Suprapubic skin (tissue), 4 donors: Measurements from ENCODE around the gene POTEF.
"Not testable (repeated sequence)": the region's sequence is repeated elsewhere in the genome, so short reads cannot be mapped to it uniquely, and the experiment has no call there.

Source experiments
- EP300 ChIP-seq: sonication (generic); formaldehyde crosslinking; IDR thresholded peaks from one replicate; pipeline ENCODE4 v1.6.1; 2017; ENCODE audit warnings: antibody characterized with exemption
- POLR2A ChIP-seq, 2 donors: fragments of 450-650 bp; IDR thresholded peaks; one replicate each; pipeline ENCODE4 v1.6.1; 2017; ENCODE audit warnings: antibody characterized with exemption in 2 of 2, mild to moderate bottlenecking in 2 of 2, moderate library complexity in 2 of 2
- POLR2AphosphoS5 ChIP-seq, 3 donors: sonication (generic); formaldehyde crosslinking; IDR thresholded peaks; one replicate each; pipeline ENCODE4 v1.6.1; 2017; ENCODE audit warnings: antibody characterized with exemption in 3 of 3
- TF ChIP-seq, protein P1 (sequence below), 2 donors: fragments of 200-600 bp in 1 of 2; fragments of 450-650 bp in 1 of 2; sonication (generic) in 1 of 2; IDR thresholded peaks; one replicate each; pipeline ENCODE4 v1.5.1; 2016 to 2019; ENCODE audit warnings: antibody characterized with exemption in 2 of 2, mild to moderate bottlenecking in 1 of 2, moderate library complexity in 1 of 2

GRCh38 chr2:130025931-130026330, 103.1 kb downstream of the POTEF start:
- TF ChIP-seq, protein P1, sequence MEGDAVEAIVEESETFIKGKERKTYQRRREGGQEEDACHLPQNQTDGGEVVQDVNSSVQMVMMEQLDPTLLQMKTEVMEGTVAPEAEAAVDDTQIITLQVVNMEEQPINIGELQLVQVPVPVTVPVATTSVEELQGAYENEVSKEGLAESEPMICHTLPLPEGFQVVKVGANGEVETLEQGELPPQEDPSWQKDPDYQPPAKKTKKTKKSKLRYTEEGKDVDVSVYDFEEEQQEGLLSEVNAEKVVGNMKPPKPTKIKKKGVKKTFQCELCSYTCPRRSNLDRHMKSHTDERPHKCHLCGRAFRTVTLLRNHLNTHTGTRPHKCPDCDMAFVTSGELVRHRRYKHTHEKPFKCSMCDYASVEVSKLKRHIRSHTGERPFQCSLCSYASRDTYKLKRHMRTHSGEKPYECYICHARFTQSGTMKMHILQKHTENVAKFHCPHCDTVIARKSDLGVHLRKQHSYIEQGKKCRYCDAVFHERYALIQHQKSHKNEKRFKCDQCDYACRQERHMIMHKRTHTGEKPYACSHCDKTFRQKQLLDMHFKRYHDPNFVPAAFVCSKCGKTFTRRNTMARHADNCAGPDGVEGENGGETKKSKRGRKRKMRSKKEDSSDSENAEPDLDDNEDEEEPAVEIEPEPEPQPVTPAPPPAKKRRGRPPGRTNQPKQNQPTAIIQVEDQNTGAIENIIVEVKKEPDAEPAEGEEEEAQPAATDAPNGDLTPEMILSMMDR (IDR thresholded peaks at IDR 0.05) = not testable (repeated sequence)
- TF ChIP-seq POLR2AphosphoS5 (IDR thresholded peaks at IDR 0.05); POLR2A (IDR thresholded peaks at IDR 0.05); EP300: not testable (repeated sequence)
